Motor neuron (in vitro differentiated cells): ENCODE data around the gene S1PR4. TPM values are rescaled to one million over a fixed set of nuclear protein-coding genes. Genes with fewer than 3 reads are reported as not detected.
"Not testable (repeated sequence)": the region's sequence is repeated elsewhere in the genome, so short reads cannot be mapped to it uniquely, and the experiment has no call there.

Experiments used
- ATAC-seq, 8 experiments: fragments of 200-7000 bp; cut with Tn5 transposase; replicated peaks in 6 of 8; 2 replicates each; pipeline ENCODE4 v1.8.0; 2021; ENCODE audit warnings: mild to moderate bottlenecking in 8 of 8, moderate library complexity in 8 of 8
- H3K27ac ChIP-seq, 2 donors: fragments of 250-450 bp; sonication (Bioruptor Pico); 2 replicates each; pipeline ENCODE4 v1.9.0; 2021; ENCODE audit warnings: antibody characterized with exemption in 2 of 2, mild to moderate bottlenecking in 2 of 2, moderate library complexity in 1 of 2
- H3K4me1 ChIP-seq, 2 donors: fragments of 250-450 bp; sonication (Bioruptor Pico); replicated peaks in 1 of 2; 2 replicates each; pipeline ENCODE4 v1.6.1; 2021; ENCODE audit warnings: antibody characterized with exemption in 2 of 2, mild to moderate bottlenecking in 2 of 2, moderate library complexity in 1 of 2
- H3K4me3 ChIP-seq, 5 donors: fragments of 250-450 bp; sonication (Bioruptor Pico); 2 replicates each; pipeline ENCODE4 v1.9.0; 2021; ENCODE audit warnings: antibody characterized with exemption in 5 of 5, mild to moderate bottlenecking in 5 of 5, moderate library complexity in 4 of 5
- WGBS, 10 experiments: fragments of 450-650 bp; shearing (Covaris generic); methylation state at CpG; one replicate each; pipeline ENCODE4 v1.0.0; 2022; 5-methylcytosine and 5-hydroxymethylcytosine counted together
- in situ Hi-C, 9 experiments: fragments of 400-800 bp; cut with MboI; loops; one replicate each; pipeline ENCODE4 v1.15.0; 2021; ENCODE audit warnings: low sequenced_read_pairs in 9 of 9, low pct_unique_long_range_greater_than_20kb in 2 of 9; ENCODE audit not compliant: unreplicated experiment in 9 of 9
- total RNA-seq, 8 experiments: library from RNA; unstranded; fragments of 300-600 nt; gene quantifications; 2 replicates each; pipeline versions ENCODE4 v1.2.3 to v1.2.4, GENCODE V29; 2022

S1PR4 gene
- total RNA-seq, 8 experiments from 2014 or later = 0.13 to 0.45 (median 0.27) TPM; not detected in 4

DNA sequence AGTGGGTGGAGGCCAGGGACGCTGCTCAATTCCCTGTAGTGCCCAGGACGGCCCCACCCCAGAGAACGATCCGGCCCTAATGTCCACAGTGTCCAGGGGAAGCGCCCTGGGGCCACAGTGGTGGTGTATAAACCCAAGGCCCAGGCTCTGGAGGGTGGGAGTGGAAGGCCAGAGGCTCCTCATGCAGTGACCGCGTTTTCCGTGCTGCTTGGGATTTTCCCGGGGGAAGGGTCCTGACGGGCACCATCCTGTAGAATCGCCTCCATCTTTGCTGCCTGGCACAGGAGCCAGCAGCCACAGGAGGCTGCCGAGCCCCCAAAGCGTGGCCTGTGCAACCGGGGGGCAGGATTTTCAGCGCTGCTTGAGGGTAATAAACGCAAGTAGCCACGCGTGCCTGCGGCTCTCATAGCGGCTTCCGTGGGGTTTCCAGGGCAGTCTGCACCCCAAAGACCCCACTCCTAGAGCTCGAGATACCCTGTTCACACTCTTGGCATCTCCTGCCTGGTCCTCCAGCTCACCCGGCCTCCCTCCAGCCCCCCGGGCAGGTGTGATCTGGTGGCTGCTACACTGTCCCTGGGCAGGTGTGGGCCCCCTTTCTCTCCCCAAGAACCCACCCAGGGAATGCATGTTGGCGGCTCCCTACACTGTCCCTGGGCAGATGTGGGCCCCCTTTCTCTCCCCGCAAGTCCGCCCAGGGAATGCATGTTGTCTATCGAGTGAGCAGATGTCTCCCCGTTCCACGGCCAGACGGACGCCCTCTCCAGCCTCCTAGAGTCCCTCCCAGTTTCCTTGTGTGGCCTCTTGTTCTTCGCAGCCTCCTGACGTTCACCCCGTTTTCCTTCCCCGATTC is 9.3 kb downstream of the S1PR4 start:
- in situ Hi-C loops = no loop called here
- no peak overlapping the region for H3K4me3 ChIP-seq
- ATAC-seq = no peak
- WGBS, 10 experiments = 67 to 100% (median 97%) methylated on average over 1 to 8 of the region's 36 CpGs; no CpG with 5 or more reads in 1 of the 10 experiments
- peaks cover 9% of the 10 kb centered on the region in 2 donors for H3K4me1 ChIP-seq
- H3K27ac ChIP-seq = no peak overlapping the region

DNA sequence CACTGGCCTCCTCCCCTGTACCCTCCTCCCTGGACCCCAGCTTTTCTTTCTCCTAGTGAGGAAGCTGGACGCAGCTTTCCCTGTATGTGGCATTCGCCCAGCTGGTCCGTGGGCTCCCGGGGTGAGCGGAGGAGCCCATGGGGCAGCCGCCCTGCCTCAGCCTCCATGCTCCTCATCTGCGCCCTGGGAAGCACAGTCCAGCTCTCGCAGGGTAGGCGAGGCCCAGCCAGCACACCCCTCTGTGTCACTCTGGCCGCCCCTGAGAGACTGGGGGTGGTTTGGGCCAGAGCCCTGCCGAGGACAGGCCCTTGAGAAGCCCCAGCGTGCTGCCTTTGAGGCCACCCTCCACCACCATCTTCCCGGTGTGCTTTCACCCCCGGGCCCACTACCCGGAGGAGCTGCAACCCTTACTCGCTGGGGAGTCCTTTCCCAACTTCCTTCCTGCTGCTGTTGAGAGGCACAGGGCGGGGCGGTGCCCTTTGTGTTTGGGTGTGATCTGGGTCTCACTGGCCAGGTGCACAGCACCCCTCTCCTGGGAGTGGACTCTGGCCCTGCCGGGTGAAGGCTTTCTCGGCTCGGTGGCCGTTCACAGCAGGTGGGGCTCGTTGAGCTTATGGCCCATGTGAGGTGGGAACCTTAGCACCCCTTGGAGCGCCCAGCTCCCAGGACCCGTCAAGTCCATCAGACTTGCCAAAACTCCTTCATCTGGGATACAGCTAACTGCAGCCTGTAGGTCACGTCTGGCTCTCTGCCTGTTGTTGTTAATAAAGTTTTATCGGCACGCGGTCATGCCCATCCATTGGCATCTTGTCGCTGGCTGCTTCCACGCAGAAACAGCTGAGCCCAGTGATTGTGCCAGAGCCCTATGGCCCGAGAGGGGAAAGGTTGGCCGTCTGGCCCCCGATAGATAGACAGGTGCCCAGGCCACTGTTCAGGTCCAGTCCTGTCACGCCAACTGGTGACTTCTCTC is 10.3 kb downstream of the S1PR4 start:
- 90 to 100% (median 93%) methylated on average over 1 to 12 of the region's 35 CpGs; no CpG with 5 or more reads in 3 of the 10 experiments for WGBS, 10 experiments
- Histone ChIP-seq H3K27ac (no peak overlapping the region), H3K4me3 (no peak overlapping the region), H3K4me1 (peaks cover 9% of the 10 kb centered on the region in 2 donors)
- in situ Hi-C loops = no loop called here
- no peak for ATAC-seq

DNA sequence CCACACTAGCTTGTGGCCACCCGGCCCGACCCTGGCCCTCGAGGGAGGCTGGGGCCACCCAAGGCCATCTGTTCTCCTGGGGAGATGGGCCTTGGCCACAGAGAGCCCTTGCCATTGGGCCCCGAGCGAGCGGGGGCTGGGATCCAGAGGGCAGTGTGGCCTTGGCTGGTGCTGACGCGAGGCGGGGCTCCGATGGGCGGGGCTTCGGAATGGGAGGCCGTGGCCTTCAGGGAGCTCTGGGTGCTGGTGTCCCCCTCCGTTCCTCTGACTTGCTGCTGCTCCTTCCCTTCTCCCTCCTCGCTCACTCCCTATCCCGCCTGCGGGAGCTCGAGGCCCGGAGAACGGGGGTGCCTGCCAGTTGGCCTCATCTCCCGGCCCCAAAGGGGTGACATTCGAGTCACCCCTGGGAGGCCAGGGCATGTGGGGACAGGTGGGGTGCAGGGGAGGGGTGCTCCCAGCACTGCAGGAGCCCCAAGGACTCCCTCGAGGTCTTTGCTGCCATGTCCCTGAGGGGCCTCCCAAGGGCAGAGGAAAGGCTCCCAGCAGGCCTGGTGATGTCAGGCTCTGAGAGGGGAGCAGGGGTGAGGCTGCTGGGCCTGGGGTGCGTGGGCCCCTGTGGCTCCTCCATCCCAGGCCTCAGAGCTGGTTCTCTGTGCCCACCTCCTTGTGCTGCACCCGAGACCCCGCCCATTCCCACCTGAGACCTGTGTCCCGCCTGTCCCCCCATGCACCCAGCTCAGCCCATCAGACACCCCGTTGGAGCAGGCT is 11.3 kb downstream of the S1PR4 start:
- peaks cover 9% of the 10 kb centered on the region in 2 donors for H3K4me1 ChIP-seq
- H3K4me3 ChIP-seq = no peak overlapping the region
- ATAC-seq = no peak
- in situ Hi-C loops = no loop called here
- WGBS, 10 experiments = no CpG with 5 or more reads among the region's 28 CpGs
- H3K27ac ChIP-seq = no peak overlapping the region

DNA sequence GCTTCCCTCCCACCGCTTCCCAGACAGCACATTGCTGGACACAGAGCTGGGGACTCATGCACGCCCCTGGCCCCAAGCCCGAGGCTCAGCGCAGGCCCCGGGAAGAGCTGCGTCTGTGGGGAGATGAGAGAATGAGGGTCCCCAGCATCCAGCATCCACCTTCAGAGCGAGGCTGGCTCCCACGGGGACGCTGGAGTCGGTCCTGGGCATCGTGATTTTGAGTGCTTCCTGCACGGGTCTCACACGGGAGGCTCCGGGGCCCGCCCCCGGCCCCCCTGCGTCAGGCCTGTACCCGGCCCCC is 11.9 kb downstream of the S1PR4 start:
- WGBS, 10 experiments = no CpG with 5 or more reads among the region's 18 CpGs
- Histone ChIP-seq H3K27ac (no peak overlapping the region), H3K4me1 (peaks cover 9% of the 10 kb centered on the region in 2 donors), H3K4me3 (no peak overlapping the region)
- no peak for ATAC-seq
- in situ Hi-C loops = no loop called here

DNA sequence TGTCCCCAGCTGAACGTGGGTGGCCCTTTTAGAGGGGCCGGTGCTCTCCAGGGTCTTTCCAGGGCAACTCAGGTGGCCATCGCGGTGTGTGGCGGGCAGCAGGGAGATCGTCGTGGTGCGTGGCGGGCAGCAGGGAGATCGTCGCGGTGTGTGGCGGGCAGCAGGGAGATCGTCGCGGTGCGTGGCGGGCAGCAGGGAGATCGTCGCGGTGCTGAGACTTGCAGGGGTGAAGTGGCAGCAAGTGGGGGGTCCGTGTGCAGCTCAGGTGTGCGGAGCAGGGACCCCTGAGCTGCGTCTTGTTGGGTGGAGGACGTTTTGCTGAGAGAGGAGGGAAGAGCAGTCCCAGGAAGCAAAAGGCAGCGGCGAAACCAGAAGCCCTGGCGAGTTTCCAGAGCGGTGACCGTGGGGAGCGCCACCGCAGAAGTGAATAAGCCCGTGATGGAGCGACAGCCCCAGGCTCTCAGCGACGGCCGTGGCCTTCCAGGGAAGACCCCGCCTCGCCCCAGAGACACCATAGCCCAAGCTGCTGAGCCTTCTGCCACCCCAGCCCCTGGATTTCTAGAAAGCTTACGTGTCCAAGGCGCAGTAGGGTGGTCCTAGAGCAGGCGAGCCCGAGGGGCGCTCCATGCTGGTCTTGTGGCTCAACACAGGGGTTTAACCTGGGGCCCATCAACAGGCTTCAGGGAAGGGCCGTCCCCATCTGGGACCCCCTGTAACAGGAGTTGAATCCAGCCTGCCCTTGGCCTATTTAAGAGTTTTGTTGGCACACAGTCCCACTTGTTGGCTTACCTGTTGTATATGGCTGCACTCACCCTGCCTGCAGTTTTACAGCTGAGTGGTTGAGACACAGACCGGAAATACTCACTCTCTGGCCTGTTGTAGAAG is 12.6 kb downstream of the S1PR4 start:
- in situ Hi-C loops = no loop called here
- Histone ChIP-seq H3K4me1 (peaks cover 9% of the 10 kb centered on the region in 2 donors), H3K4me3 (no peak overlapping the region), H3K27ac (no peak overlapping the region)
- no peak for ATAC-seq
- WGBS, 10 experiments = 90 to 100% (median 95%) methylated on average over 1 to 22 of the region's 46 CpGs; no CpG with 5 or more reads in 3 of the 10 experiments

DNA sequence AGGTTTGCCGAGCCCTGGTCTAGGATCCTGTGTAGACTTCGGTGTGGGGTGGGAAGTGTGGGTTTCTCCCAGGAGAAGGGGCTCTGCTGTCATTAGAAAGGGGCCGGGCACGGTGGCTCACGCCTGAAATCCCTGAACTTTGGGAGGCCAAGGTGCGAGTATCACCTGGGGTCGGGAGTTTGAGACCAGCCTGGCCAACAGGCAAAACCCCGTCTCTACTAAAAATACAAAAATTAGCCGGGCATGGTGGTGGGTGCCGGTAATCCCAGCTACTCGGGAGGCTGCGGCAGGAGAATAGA is 13.2 kb downstream of the S1PR4 start:
- H3K4me1 ChIP-seq, H3K4me3 ChIP-seq, ATAC-seq, H3K27ac ChIP-seq, in situ Hi-C loops: not testable (repeated sequence)
- 88 to 100% (median 92%) methylated on average over 1 to 5 of the region's 12 CpGs; no CpG with 5 or more reads in 5 of the 10 experiments for WGBS, 10 experiments

DNA sequence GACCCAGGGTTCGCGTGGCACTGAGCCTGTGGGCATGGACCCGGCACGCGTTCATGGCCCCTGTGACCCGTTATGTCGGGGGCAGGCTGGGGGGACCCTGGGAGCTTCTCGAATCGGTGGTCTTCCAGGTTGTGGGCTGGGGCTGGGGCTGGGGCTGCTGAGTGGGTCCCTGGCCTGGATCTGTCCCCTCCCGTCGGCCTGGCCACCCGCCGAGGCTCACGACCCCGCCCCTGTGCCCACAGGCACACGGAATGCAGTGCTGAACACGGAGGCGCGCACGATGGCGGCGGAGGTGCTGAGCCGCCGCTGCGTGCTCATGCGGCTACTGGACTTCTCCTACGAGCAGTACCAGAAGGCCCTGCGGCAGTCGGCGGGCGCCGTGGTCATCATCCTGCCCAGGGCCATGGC is 13.7 kb downstream of the S1PR4 start:
- ATAC-seq = no peak
- Histone ChIP-seq H3K4me3 (no peak overlapping the region), H3K4me1 (peaks cover 2% of the 10 kb centered on the region in 2 donors), H3K27ac (no peak overlapping the region)
- 97 to 100% methylated on average over 3 to 6 of the region's 32 CpGs; no CpG with 5 or more reads in 8 of the 10 experiments for WGBS, 10 experiments
- in situ Hi-C loops = no loop called here

DNA sequence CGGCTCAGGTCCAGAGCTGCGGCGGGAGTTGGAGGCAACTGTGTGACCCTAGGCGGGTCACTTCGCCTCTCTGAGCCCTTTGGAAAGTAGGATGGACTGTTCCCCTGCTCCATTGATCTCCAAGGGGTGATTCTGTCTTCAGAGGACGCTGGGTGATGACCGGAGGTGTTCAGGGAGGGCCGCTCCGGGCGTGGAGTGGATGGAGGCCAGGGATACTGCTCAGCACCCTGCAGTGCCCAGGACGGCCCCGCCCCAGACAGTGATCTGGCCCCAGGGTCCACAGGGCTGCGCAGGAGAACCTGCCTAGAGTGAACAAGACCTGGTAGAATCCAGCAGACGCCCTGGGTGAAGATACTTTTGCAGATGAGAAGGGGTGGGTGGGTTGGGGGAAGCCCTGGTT is 14.1 kb downstream of the S1PR4 start:
- no peak for ATAC-seq
- Histone ChIP-seq H3K4me1 (no peaks in the 10 kb centered on the region), H3K27ac (no peak overlapping the region), H3K4me3 (no peak overlapping the region)
- WGBS, 10 experiments = 95 to 100% (median 98%) methylated on average over 1 to 5 of the region's 14 CpGs; no CpG with 5 or more reads in 6 of the 10 experiments
- in situ Hi-C loops = no loop called here

DNA sequence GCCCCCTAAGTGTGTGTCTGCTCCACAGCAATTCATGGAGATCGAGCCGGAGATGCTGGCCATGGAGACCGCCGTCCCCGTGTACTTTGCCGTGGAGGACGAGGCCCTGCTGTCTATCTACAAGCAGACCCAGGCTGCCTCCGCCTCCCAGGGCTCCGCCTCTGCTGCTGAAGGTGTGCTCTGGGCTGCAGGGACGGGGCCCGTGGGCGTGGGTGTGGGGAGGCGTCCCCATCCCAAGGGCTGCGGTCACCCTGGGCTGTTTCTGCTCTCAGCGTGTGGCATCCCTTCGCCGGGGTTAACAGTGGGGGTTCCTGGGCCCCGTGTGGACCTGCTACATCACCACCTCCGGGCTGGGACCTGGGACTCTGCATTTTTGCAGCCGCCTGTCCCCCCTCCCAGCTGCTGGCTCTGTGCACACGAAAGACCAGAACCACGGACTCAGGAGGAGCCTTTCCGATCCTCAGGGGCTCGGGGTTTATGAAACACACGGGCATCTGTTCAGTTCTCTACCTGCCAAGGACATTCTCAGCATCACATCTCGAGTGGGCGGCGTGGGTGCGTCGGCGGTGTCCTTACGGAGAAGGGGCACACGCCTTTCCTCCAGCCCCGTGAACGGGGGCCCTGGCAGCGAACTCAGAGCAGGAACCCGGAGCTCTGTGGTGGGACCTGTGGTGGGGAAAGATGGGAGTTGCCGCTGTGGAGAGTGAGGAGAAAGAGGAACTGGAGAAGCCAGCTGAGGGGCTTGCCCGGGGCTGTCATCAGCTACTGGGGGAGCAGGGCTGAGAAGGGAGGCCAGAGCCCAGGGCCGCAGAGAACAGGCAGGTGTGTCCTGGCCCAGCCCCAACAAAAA is 14.9 kb downstream of the S1PR4 start:
- no peak for ATAC-seq
- no peaks in the 10 kb centered on the region for H3K4me1 ChIP-seq
- WGBS, 10 experiments = 83 to 100% (median 95%) methylated on average over 2 to 9 of the region's 40 CpGs; no CpG with 5 or more reads in 4 of the 10 experiments
- no peak overlapping the region for H3K4me3 ChIP-seq
- H3K27ac ChIP-seq = no peak overlapping the region
- in situ Hi-C loops = no loop called here

DNA sequence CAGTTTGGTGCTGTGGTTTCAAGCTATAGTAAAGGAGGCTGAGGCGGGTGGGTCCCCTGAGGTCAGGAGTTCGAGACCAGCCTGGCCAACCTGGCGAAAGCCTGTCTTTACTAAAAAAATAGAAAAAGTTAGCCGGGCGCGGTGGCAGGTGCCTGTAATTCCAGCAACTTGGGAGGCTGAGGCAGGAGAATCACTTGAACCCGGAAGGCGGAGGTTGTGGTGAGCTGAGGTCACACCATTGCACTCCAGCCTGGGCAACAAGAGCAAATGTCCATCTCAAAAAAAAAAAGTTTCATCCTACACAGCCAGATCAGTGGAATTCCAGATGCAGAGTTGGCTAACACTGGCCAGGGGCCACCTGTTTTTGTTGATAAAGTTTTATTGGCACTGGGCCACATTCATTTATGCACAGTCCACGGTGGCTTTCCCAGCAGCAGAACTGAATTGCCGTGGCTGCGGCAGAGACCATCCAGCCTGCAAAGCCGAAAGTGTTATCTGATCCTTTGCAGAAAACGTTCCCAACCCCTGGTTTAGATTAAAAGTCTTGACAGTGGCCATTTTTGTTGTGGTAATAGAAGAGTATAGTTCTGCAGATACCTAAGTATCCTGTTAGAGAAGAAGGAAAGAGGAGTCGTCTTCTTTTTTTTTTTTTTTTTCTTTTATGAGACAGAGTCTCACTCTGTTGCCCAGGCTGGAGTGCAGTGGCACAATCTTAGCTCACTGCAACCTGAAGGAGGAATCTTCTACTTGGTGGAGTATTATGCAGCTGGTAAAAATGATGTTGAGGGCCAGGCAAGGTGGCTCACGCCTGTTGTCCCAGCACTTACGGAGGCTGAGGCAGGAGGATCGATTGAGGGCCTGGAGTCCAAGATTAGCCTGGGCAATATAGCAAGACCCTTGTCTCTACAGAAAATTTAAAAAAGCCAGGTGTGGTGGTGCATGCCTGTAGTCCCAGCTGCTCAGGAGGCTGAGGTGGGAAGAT is 15.8 kb downstream of the S1PR4 start:
- Histone ChIP-seq H3K27ac (no peak overlapping the region), H3K4me3 (no peak overlapping the region), H3K4me1 (no peaks in the 10 kb centered on the region)
- in situ Hi-C loops = no loop called here
- ATAC-seq = no peak
- 73 to 100% (median 89%) methylated on average over 2 to 15 of the region's 17 CpGs; no CpG with 5 or more reads in 2 of the 10 experiments for WGBS, 10 experiments
